GM21786 (cell line): Measurements from ENCODE around the gene TKTL1.
A peak's percentile ranks its signal among the peaks of the same experiment; 100 is the strongest.
"Not testable (repeated sequence)": the region's sequence is repeated elsewhere in the genome, so short reads cannot be mapped to it uniquely, and the experiment has no call there.

Source experiments
- ATAC-seq: cut with Tn5 transposase; IDR thresholded peaks from one replicate; pipeline ENCODE4 v1.9.1; 2021; ENCODE audit not compliant: unreplicated experiment

The TKTL1 gene

GRCh38 chrX:154341399-154342298 lies 46.1 kb downstream of the TKTL1 start:
- peak; percentile 71 for ATAC-seq

GRCh38 chrX:154343063-154343462 lies 47.5 kb downstream of the TKTL1 start:
- ATAC-seq: not testable (repeated sequence)

GRCh38 chrX:154343620-154344019 lies 48.0 kb downstream of the TKTL1 start:
- ATAC-seq: not testable (repeated sequence)

- ATAC-seq: no peak
Measured at GRCh38 chrX:154348114-154348531, 52.5 kb downstream of the TKTL1 start.

GRCh38 chrX:154348646-154349358 lies 53.2 kb downstream of the TKTL1 start:
- ATAC-seq: no peak

- ATAC-seq: no peak
Measured at GRCh38 chrX:154349359-154349935, 53.9 kb downstream of the TKTL1 start.

GRCh38 chrX:154349979-154350378 lies 54.4 kb downstream of the TKTL1 start:
- no peak for ATAC-seq

GRCh38 chrX:154350429-154351182 lies 55.0 kb downstream of the TKTL1 start:
- ATAC-seq: no peak

- no peak for ATAC-seq
Measured at GRCh38 chrX:154351183-154352011, 55.8 kb downstream of the TKTL1 start.

- ATAC-seq: no peak
Measured at GRCh38 chrX:154352012-154352401, 56.4 kb downstream of the TKTL1 start.

GRCh38 chrX:154352466-154352865 lies 56.9 kb downstream of the TKTL1 start:
- ATAC-seq: no peak

GRCh38 chrX:154353172-154353843 lies 57.7 kb downstream of the TKTL1 start:
- no peak for ATAC-seq

- ATAC-seq: no peak
Measured at GRCh38 chrX:154354013-154354412, 58.4 kb downstream of the TKTL1 start.

- ATAC-seq: no peak
Measured at GRCh38 chrX:154354516-154354915, 58.9 kb downstream of the TKTL1 start.

- no peak for ATAC-seq
Measured at GRCh38 chrX:154355094-154355775, 59.6 kb downstream of the TKTL1 start.

- ATAC-seq: no peak
Measured at GRCh38 chrX:154355776-154356140, 60.2 kb downstream of the TKTL1 start.

- ATAC-seq: no peak
Measured at GRCh38 chrX:154356596-154356995, 61.0 kb downstream of the TKTL1 start.

GRCh38 chrX:154357205-154357604 lies 61.6 kb downstream of the TKTL1 start:
- ATAC-seq: no peak

GRCh38 chrX:154358011-154358410 lies 62.4 kb downstream of the TKTL1 start:
- ATAC-seq: no peak
